ENCODE measurements around the gene HECTD4.

GRCh38 chr12:112319395-112319794 lies 62.8 kb downstream of the HECTD4 start:
- TF ChIP-seq CTCF (IDR thresholded peaks at IDR 0.05; ENCODE audit: poor library complexity, severe bottlenecking): no peak
- no peak for TF ChIP-seq REST (IDR thresholded peaks at IDR 0.05; ENCODE audit: borderline replicate concordance)
- no peak for TF ChIP-seq MXI1 (conservative IDR thresholded peaks at IDR 0.05; ENCODE audit: poor library complexity, severe bottlenecking)
- TF ChIP-seq EP300 (conservative IDR thresholded peaks at IDR 0.05; ENCODE audit: poor library complexity, severe bottlenecking): no peak
- TF ChIP-seq RAD21 (conservative IDR thresholded peaks at IDR 0.05): no peak
- no peak for TF ChIP-seq EZH2 (IDR thresholded peaks at IDR 0.05; ENCODE audit: borderline replicate concordance, insufficient read depth, low read length, poor library complexity, severe bottlenecking)
- TF ChIP-seq TAF1 (IDR thresholded peaks at IDR 0.05; ENCODE audit: low read depth): no peak

Data from neural cell (in vitro differentiated cells).